ENCODE measurements around the gene TM2D1. TPM values are rescaled to one million over a fixed set of nuclear protein-coding genes. Genes with fewer than 3 reads are reported as not detected.

TM2D1 gene
- total and polyA plus RNA-seq, 4 donors = 13.7 to 33.4 (median 25.7) TPM

- no peaks in the 10 kb centered on the region for H3K9me3 ChIP-seq (ENCODE audit: control insufficient read depth in 4 of 4, low read length in 3 of 4)
- no peak overlapping the region for H3K4me3 ChIP-seq (ENCODE audit: low read depth in 1 of 3, low read length in 3 of 3)
- no peak for TF ChIP-seq HNF4G (IDR thresholded peaks at IDR 0.05)
- no peak for TF ChIP-seq YY1 (IDR thresholded peaks at IDR 0.05)
- no peak for TF ChIP-seq GABPA (IDR thresholded peaks at IDR 0.05 in 1 of 2, conservative IDR thresholded peaks at IDR 0.05 in 1 of 2)
- no peak for TF ChIP-seq RAD21 (IDR thresholded peaks at IDR 0.05)
- no peak for TF ChIP-seq HNF4A (conservative IDR thresholded peaks at IDR 0.05)
- no peak for TF ChIP-seq FOXA2 (IDR thresholded peaks at IDR 0.05)
- no peak for TF ChIP-seq FOXA1 (IDR thresholded peaks at IDR 0.05)
- TF ChIP-seq JUND (IDR thresholded peaks at IDR 0.05) = no peak
- no peak for TF ChIP-seq TAF1 (conservative IDR thresholded peaks at IDR 0.05)
- TF ChIP-seq, protein P1, sequence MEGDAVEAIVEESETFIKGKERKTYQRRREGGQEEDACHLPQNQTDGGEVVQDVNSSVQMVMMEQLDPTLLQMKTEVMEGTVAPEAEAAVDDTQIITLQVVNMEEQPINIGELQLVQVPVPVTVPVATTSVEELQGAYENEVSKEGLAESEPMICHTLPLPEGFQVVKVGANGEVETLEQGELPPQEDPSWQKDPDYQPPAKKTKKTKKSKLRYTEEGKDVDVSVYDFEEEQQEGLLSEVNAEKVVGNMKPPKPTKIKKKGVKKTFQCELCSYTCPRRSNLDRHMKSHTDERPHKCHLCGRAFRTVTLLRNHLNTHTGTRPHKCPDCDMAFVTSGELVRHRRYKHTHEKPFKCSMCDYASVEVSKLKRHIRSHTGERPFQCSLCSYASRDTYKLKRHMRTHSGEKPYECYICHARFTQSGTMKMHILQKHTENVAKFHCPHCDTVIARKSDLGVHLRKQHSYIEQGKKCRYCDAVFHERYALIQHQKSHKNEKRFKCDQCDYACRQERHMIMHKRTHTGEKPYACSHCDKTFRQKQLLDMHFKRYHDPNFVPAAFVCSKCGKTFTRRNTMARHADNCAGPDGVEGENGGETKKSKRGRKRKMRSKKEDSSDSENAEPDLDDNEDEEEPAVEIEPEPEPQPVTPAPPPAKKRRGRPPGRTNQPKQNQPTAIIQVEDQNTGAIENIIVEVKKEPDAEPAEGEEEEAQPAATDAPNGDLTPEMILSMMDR (IDR thresholded peaks at IDR 0.05; ENCODE audit: low read depth, low read length, missing input control) = no peak
- TF ChIP-seq, protein P2, sequence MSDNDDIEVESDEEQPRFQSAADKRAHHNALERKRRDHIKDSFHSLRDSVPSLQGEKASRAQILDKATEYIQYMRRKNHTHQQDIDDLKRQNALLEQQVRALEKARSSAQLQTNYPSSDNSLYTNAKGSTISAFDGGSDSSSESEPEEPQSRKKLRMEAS (IDR thresholded peaks at IDR 0.05) = no peak
- TF ChIP-seq, protein P3, sequence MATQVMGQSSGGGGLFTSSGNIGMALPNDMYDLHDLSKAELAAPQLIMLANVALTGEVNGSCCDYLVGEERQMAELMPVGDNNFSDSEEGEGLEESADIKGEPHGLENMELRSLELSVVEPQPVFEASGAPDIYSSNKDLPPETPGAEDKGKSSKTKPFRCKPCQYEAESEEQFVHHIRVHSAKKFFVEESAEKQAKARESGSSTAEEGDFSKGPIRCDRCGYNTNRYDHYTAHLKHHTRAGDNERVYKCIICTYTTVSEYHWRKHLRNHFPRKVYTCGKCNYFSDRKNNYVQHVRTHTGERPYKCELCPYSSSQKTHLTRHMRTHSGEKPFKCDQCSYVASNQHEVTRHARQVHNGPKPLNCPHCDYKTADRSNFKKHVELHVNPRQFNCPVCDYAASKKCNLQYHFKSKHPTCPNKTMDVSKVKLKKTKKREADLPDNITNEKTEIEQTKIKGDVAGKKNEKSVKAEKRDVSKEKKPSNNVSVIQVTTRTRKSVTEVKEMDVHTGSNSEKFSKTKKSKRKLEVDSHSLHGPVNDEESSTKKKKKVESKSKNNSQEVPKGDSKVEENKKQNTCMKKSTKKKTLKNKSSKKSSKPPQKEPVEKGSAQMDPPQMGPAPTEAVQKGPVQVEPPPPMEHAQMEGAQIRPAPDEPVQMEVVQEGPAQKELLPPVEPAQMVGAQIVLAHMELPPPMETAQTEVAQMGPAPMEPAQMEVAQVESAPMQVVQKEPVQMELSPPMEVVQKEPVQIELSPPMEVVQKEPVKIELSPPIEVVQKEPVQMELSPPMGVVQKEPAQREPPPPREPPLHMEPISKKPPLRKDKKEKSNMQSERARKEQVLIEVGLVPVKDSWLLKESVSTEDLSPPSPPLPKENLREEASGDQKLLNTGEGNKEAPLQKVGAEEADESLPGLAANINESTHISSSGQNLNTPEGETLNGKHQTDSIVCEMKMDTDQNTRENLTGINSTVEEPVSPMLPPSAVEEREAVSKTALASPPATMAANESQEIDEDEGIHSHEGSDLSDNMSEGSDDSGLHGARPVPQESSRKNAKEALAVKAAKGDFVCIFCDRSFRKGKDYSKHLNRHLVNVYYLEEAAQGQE (IDR thresholded peaks at IDR 0.05) = no peak
- no peak for TF ChIP-seq EGR1 (IDR thresholded peaks at IDR 0.05; ENCODE audit: low read depth in 2 of 2)
- TF ChIP-seq NR2F2 (IDR thresholded peaks at IDR 0.05) = no peak
- TF ChIP-seq SP1 (IDR thresholded peaks at IDR 0.05) = no peak
- TF ChIP-seq, protein P4, sequence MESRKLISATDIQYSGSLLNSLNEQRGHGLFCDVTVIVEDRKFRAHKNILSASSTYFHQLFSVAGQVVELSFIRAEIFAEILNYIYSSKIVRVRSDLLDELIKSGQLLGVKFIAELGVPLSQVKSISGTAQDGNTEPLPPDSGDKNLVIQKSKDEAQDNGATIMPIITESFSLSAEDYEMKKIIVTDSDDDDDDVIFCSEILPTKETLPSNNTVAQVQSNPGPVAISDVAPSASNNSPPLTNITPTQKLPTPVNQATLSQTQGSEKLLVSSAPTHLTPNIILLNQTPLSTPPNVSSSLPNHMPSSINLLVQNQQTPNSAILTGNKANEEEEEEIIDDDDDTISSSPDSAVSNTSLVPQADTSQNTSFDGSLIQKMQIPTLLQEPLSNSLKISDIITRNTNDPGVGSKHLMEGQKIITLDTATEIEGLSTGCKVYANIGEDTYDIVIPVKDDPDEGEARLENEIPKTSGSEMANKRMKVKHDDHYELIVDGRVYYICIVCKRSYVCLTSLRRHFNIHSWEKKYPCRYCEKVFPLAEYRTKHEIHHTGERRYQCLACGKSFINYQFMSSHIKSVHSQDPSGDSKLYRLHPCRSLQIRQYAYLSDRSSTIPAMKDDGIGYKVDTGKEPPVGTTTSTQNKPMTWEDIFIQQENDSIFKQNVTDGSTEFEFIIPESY (IDR thresholded peaks at IDR 0.05) = no peak
- no peak for TF ChIP-seq ATF3 (IDR thresholded peaks at IDR 0.05)
- TF ChIP-seq RXRA (IDR thresholded peaks at IDR 0.05) = no peak
- 88% methylated on average over 19 of the region's 19 CpGs for WGBS
- no peaks in the 10 kb centered on the region for H3K27me3 ChIP-seq (ENCODE audit: control insufficient read depth in 4 of 4, insufficient read depth in 4 of 4, low read length in 3 of 4)
- H3K36me3 ChIP-seq (ENCODE audit: control insufficient read depth in 4 of 4, insufficient read depth in 3 of 4, low read depth in 1 of 4, low read length in 3 of 4) = no peaks in the 10 kb centered on the region
- no peak for DNase-seq (ENCODE audit: low spot score)
- H3K27ac ChIP-seq (ENCODE audit: low read depth in 1 of 2, low read length in 2 of 2) = no peak overlapping the region
- H3K4me1 ChIP-seq (ENCODE audit: control insufficient read depth in 4 of 4, insufficient read depth in 4 of 4, low read length in 3 of 4) = peaks cover 3 to 15% (median 4%) of the 10 kb centered on the region in 4 donors
- no peak overlapping the region for H3K9ac ChIP-seq (ENCODE audit: low read depth in 1 of 2, low read length in 2 of 2)
Measured at GRCh38 chr1:61740751-61741700, 16.1 kb upstream of the TM2D1 start.

All from liver (tissue), 9 donors.